HTR-8/SVneo (cell line): Measurements from ENCODE around the gene NID1.

Source experiments
- DNase-seq: peaks from one replicate; pipeline ENCODE4 v3.0.0; 2011; ENCODE audit warnings: low spot score, mixed read lengths; ENCODE audit not compliant: insufficient read length
- FAIRE-seq: peaks from 2 replicates; lab custom pipeline; 2011; peaks lifted over from hg19 to GRCh38; lab: Jason Lieb, UNC

NID1 gene

GRCh38 chr1:236069796-236070195 lies 4.9 kb upstream of the NID1 start:
- no peak for DNase-seq
- FAIRE-seq, result no peak

- DNase-seq, result no peak
- FAIRE-seq, result no peak
Measured at GRCh38 chr1:236067854-236068454, 3.1 kb upstream of the NID1 start.

DNA sequence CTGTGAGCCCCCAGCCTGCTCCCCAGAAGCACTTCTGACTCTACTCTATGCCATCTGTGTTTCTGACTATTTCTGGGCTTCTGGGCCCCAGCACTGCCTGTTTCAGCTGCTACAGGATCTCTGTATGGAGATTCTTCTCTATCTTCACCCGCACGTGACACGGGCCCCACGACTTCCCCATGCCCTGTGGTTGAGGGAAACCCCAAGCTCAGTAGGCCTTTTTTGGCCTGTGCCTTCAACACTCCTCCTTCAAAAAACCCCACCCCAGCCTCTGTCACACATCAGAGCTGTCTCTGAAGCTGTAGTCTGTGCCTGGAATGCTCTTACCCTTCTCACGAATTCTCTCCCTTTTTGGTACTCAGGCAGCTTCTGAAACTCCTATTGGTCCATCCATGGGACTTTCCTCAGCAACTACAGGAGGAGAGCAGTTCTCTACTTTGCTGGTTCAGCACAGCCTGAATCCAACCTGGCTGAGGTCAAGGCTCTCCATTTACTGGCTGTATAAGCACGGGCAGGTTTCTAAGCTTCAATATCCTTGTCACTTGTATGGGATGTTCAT lies 2.0 kb upstream of the NID1 start:
- no peak for DNase-seq
- no peak for FAIRE-seq

DNA sequence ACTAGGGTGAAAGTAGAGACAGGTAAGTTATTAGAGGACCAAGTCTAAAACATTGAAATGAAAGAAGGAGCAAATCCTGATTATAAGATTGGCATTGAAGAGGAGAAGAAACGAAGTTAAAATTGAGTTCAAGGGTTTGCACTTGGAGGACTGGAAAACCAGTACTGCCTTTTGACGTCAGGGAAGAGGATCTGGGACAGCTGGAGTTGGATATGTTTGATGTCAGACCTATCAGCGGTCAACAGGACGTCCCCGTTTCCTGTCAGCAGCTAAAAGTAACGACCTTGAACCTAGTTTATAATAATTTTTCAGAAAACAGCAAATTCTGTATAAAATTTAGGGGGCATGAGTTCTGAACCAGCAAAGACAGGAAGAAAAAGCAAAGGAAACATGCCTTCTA lies 1.2 kb upstream of the NID1 start:
- DNase-seq, result no peak

DNA sequence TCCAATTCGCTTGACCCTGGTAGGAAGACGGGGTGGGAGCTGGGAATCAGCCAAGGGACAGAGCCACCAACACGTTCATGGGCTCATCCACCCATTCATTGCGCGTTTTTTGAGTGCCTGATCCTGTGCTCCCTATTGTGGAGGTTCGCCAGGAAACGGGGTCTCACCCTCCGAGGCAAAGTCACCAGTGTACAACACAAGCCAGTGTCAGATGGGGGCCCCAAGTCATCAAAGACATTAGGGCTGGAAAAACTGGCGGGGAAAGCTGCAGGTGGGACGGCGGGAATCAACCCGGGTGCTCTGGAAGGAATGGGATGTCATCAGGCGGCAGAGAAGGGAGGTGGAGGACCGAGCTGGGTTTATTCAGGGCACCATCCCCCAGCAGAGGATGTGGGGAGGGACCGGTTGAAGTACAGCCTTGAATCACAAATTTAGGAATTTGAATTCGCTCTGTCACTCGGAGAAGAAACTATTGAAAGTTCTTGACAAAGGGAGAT lies 667 bp upstream of the NID1 start:
- FAIRE-seq (no peak), DNase-seq (no peak)

More for the DNA sequence above, 1.2 kb upstream of the NID1 start:
- no peak for FAIRE-seq

DNA sequence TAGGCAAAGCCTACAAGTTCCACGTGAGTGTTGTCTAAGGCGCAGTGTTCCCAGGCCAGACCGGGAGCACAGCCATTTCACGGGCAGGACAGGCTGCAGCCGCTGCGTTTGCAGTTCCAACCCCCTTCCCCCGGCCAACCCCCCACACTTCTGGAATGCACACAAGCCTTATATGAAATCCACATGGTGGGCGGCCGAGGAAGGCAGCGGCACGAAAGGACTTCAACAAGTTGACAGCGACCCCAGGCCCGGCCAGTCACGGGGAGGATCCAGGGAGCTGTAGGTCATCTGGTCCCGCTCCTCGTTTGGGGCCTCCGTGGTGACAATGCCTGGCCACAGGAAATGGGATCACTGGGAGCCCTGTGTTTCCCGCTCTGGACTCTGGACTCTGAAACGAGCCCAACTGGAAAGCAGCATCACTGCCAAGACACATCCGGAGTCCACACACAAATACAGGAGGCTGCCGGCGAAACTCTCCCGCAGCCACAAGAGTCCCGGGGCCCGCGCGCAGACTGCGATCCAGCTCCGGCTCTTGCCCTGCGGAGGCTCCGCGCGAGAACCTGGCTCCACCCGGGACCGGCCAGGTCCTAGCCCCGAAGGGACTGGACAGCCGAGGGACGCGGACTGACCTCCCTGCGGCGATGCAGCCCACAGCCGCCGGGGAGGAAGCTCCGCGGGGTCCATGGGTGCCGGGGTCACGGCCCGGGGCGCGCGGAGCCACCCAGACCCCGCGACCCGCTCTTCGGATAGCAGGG lies 794 bp downstream of the NID1 start:
- DNase-seq (peak; percentile 56), FAIRE-seq (peak; percentile 44)

DNA sequence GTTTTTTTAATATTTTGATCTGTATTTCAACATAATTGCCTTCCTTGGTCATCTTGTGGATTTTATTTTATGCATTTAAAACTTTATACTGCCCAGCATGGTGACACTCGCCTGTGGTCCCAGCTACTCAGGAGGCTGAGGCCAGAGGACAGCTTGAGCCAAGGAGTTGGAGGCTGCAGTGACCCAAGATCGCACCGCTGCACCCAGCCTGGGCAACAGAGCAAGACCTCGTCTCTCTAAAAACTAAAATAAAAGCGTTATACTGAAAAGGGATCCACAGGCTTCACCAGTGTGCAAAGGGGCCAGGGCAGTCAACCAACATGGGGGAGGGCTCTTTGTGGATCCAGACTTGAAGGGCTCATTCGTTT lies 1.4 kb downstream of the NID1 start:
- DNase-seq, result no peak
- FAIRE-seq, result no peak

DNA sequence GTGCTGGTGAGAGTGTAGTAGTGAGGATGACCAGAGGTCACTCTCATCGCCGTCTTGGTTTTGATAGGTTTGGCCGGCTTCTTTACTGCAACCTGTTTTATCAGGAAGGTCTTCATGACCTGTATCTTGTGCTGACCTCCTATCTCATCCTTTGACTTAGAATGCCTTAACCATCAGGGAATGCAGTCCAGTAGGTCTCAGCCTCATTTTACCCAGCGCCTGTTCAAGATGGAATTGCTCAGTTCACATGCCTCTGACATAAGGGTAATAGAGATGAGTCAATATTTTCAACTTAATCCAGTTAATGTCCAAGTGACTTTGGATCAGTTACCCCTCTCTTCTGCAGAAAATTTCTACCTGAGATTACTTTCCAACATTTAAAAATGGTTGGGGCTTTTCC lies 4.6 kb downstream of the NID1 start:
- FAIRE-seq (no peak), DNase-seq (no peak)

DNA sequence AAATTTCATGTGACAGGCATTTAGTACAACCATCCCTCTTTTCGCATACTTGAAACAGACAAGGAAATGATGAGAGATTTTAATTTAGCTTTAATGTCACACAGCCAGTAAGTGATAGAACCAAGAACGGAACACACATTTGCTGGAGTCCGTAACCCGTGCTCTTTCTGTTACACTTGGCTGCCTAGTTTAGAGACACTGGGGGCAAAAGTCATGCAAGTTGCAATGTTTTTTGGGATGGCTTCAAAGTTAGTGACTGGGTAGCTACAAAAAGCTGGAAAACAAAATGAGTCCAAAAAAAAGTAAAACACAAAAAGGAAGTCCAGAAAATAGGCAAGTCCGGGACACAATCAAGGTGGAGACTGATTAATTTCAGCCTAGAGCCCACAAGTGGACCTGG lies 5.9 kb downstream of the NID1 start:
- FAIRE-seq, result no peak
- no peak for DNase-seq

DNA sequence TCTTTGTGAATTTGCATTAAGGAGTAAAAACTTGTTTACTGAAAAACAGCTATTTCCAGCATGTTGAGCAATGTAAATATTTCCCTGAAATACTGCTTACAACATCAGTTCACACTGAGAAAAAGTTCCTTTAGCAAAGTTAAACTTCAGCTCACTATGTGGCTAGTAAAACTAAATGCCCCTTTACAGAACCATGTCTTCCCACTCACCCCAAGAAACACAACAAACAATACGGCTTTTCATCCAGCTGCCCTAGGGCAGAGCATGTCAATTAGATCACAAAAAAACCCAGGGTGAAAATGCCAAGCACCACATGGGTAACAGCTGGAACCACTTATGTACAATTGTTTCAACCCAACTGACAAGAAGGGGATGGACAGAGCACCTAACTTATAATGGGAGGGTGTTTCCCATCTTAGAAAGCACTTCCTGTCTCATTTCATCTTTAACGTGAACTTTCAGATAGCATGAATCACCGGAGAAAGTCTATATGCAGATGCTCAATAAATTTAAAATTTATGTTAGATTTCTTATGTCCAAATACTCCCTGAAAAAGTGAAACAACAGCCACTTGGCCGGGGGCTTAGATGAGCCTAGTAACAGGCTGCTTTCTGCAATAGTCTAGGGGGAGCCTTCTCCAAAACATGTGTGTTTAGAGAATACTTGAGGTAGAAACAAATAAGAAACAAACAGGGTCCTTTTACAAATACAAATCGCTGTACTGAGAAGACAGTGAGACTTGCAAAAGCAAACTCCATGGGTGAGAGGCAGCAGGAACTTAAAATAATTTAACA lies 6.6 kb downstream of the NID1 start:
- no peak for FAIRE-seq
- DNase-seq, result peak; percentile 37

- no peak for DNase-seq
- FAIRE-seq, result no peak
Measured at GRCh38 chr1:236057546-236057945, 7.3 kb downstream of the NID1 start.

GRCh38 chr1:236052232-236052993 lies 12.5 kb downstream of the NID1 start:
- DNase-seq (no peak), FAIRE-seq (no peak)

DNA sequence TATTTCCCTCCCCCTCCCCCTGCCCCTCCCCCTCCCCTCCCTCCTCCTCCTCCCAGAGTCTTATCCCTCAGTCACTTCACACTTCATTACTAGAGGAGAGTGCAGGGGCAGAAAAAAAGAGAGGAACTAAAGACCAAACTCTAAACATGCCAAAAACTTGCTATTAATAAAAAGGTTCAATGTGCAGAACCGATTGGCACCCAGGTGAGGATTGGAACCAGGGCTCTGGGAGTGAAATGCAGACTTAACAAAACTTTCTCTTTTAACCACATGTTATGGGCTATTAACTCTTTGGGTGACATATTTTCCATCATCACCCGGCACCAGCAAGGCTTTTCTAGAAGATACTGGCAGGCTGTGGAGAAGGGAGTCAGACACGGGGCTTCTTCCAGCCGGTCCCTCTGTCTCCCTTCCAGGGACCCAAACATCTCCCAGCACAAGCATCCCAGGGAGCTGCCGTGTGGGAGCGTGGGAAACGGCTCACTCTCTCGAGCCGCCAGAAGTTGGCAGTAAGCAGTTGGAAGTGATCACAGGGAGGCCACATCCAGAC lies 13.6 kb downstream of the NID1 start:
- DNase-seq, result no peak
- no peak for FAIRE-seq

GRCh38 chr1:236045771-236046170 lies 19.1 kb downstream of the NID1 start:
- FAIRE-seq (no peak), DNase-seq (no peak)

- DNase-seq, result no peak
- FAIRE-seq, result no peak
Measured at GRCh38 chr1:236044341-236044740, 20.5 kb downstream of the NID1 start.

DNA sequence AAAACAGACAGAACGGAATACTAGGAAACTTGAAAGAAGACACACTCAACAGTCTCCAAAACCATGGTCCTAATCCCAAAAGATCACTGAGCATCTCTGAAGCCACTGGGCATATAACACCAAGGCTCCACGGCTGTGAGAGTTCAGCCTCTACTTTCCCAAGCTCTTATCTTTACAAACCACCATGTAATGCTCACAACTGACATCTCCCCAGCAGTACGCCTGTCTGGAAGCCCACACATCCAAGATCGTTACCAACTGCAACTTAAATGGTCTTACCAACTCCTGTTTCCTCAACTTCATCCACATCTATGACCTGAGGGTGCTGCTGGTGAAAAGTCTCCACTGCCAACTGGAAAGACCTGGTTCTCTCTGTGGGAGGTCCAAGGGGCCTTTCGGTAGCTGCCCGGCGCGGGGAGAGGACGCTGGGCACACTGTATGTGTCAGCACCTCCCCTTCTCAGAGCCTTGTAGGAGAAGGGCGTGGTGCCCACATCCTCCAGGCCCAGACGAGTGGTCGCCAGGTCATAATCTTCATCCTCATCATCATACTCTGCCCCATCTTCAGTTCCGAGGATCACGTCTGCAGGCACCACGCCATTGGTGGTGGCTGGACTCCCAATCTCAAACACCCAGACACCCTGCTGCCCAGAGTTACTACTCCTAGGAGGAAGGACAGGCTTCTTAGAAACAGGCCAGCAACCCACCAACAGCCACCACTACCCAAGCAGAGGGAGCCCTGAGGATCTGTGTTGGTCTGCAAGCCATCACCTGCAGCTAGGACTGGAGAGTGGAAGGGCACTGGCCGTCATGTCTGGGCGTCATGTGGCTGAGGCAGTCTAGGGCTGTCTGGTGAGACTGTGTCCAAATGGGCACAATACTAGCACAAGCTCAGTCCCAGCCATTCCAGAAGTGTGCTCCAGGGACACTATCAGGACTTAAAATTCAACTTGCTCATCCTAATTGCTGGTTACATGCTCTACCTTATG lies 23.0 kb downstream of the NID1 start:
- FAIRE-seq, result no peak
- no peak for DNase-seq

DNA sequence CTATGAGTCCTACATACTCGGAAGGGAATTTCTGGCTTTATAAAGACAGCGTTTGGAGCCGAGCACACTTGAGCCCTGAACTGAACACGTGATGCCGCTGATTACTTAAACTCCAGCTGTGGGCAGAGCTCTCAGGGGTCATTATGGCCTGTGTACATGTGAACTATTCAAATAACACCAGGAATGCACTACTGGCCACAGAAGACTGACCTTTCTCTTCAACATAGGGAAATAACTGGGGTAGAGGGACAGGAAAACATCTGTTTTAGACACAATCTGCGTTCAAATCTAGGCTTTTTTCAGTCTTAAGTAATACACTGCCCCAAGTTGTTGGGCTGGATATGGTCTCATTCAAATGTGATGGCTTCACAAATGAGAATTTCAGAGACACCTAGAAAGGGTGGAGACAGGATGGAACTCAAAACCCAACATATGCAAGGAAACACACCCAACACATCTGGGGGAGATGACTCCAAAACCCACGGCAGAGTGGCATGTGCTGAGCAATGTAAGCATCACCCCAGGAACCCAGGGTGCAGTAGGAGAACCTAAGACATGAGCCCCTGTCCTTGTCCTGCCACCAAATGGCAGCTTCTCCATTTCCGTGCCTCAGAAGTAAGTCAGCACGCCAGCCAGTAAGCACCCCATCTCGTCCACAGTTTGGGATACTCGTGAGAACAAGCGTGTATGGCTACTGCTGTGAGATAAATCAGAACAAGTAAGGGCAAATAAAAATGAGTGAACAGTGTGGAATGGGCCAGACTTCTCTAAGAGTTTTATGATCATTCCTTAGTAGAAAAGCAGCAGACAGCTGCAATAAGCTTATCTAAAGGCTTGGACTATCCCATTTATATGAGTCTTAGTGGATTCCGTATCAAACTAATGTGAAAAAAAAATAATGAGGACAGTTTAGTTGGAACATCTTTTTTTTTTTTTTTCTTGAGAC lies 24.9 kb downstream of the NID1 start:
- FAIRE-seq, result no peak
- no peak for DNase-seq

GRCh38 chr1:236038034-236038433 lies 26.9 kb downstream of the NID1 start:
- no peak for FAIRE-seq

More at GRCh38 chr1:236038034-236038433, 26.9 kb downstream of the NID1 start:
- DNase-seq, result no peak
